GM19455 (cell line): ENCODE data around the gene ZFYVE16.
"Not testable (repeated sequence)": the region's sequence is repeated elsewhere in the genome, so short reads cannot be mapped to it uniquely, and the experiment has no call there.

Source experiments
- ATAC-seq: cut with Tn5 transposase; IDR thresholded peaks from one replicate; pipeline ENCODE4 v1.9.1; 2021; ENCODE audit not compliant: unreplicated experiment

ZFYVE16 gene

GRCh38 chr5:80409367-80409966 is 1.6 kb downstream of the ZFYVE16 start:
- ATAC-seq: no peak

GRCh38 chr5:80411589-80412219 is 3.8 kb downstream of the ZFYVE16 start:
- no peak for ATAC-seq

GRCh38 chr5:80414113-80414512 is 6.2 kb downstream of the ZFYVE16 start:
- ATAC-seq: no peak

GRCh38 chr5:80417973-80418372 is 10.1 kb downstream of the ZFYVE16 start:
- ATAC-seq: no peak

- not testable (repeated sequence) for ATAC-seq
These were observed 16.5 kb downstream of the ZFYVE16 start for GRCh38 chr5:80424365-80424764.

GRCh38 chr5:80435476-80435875 is 27.6 kb downstream of the ZFYVE16 start:
- no peak for ATAC-seq

GRCh38 chr5:80437326-80437725 is 29.5 kb downstream of the ZFYVE16 start:
- no peak for ATAC-seq

GRCh38 chr5:80438739-80439138 is 30.9 kb downstream of the ZFYVE16 start:
- no peak for ATAC-seq

GRCh38 chr5:80439213-80439612 is 31.3 kb downstream of the ZFYVE16 start:
- ATAC-seq: no peak

- ATAC-seq: no peak
These were observed 34.9 kb downstream of the ZFYVE16 start for GRCh38 chr5:80442742-80443141.

GRCh38 chr5:80453366-80453765 is 45.5 kb downstream of the ZFYVE16 start:
- no peak for ATAC-seq

GRCh38 chr5:80463269-80463668 is 55.4 kb downstream of the ZFYVE16 start:
- no peak for ATAC-seq

GRCh38 chr5:80466669-80467485 is 59.0 kb downstream of the ZFYVE16 start:
- ATAC-seq: no peak

GRCh38 chr5:80468131-80468530 is 60.3 kb downstream of the ZFYVE16 start:
- no peak for ATAC-seq

GRCh38 chr5:80470631-80471030 is 62.8 kb downstream of the ZFYVE16 start:
- ATAC-seq: not testable (repeated sequence)

GRCh38 chr5:80474929-80475328 is 67.1 kb downstream of the ZFYVE16 start:
- ATAC-seq: no peak

- ATAC-seq: no peak
These were observed 71.8 kb downstream of the ZFYVE16 start for GRCh38 chr5:80479713-80480112.

- no peak for ATAC-seq
These were observed 72.5 kb downstream of the ZFYVE16 start for GRCh38 chr5:80480354-80480753.

GRCh38 chr5:80481019-80481893 is 73.4 kb downstream of the ZFYVE16 start:
- no peak for ATAC-seq

GRCh38 chr5:80482578-80482977 is 74.7 kb downstream of the ZFYVE16 start:
- no peak for ATAC-seq

- no peak for ATAC-seq
These were observed 75.9 kb downstream of the ZFYVE16 start for GRCh38 chr5:80483636-80484232.
